H1 (cell line): ENCODE data around the gene EXOG. TPM values are rescaled to one million over a fixed set of nuclear protein-coding genes. Genes with fewer than 3 reads are reported as not detected.

Experiments used
- CTCF ChIA-PET: fragments of 300-600 bp; sonication (Branson Sonifier 250); formaldehyde crosslinking; loops from one replicate; lab custom pipeline; 2021; ENCODE audit not compliant: partially characterized antibody; lab: Charles Lee
- POLR2A ChIA-PET: fragments of 300-600 bp; sonication (Branson Sonifier 250); formaldehyde crosslinking; loops from one replicate; lab custom pipeline; 2021; ENCODE audit warnings: inconsistent platforms; ENCODE audit not compliant: partially characterized antibody; lab: Charles Lee
- DNase-seq, 2 experiments: peaks; one replicate each; pipeline versions ENCODE4 v3.0.0 to v3.0.0-alpha.2; 2010 to 2022; ENCODE audit warnings: low spot score in 2 of 2, low read depth in 1 of 2, mixed read lengths in 1 of 2
- FAIRE-seq: peaks from 2 replicates; lab custom pipeline; 2011; peaks lifted over from hg19 to GRCh38; lab: Jason Lieb, UNC
- H2AFZ ChIP-seq: 2 replicates; pipeline ENCODE4 v1.8.1; 2012; ENCODE audit warnings: low read length, inconsistent platforms
- H2AK5ac ChIP-seq: 2 replicates; pipeline ENCODE4 v1.6.1; 2013; ENCODE audit warnings: low read depth, low read length
- H2BK120ac ChIP-seq: replicated peaks from 2 replicates; pipeline ENCODE3; 2013; ENCODE audit warnings: low read depth, low read length, inconsistent platforms
- H2BK12ac ChIP-seq: 2 replicates; pipeline ENCODE4 v1.6.1; 2013; ENCODE audit warnings: low read depth, low read length
- H2BK15ac ChIP-seq: 2 replicates; pipeline ENCODE4 v1.6.1; 2013; ENCODE audit warnings: low read length
- H2BK20ac ChIP-seq: 2 replicates; pipeline ENCODE4 v1.6.1; 2013; ENCODE audit warnings: low read length
- H2BK5ac ChIP-seq: 2 replicates; pipeline ENCODE4 v1.6.1; 2013; ENCODE audit warnings: low read depth, low read length
- H3K14ac ChIP-seq: 2 replicates; pipeline ENCODE4 v1.6.1; 2013; ENCODE audit warnings: inconsistent platforms; ENCODE audit not compliant: insufficient read length
- H3K18ac ChIP-seq: 2 replicates; pipeline ENCODE4 v1.6.1; 2013; ENCODE audit warnings: low read length; ENCODE audit errors: extremely low read depth
- H3K23ac ChIP-seq: 2 replicates; pipeline ENCODE4 v1.6.1; 2013; ENCODE audit warnings: inconsistent platforms; ENCODE audit not compliant: insufficient read length
- H3K23me2 ChIP-seq: 2 replicates; pipeline ENCODE4 v1.6.1; 2013; ENCODE audit warnings: low read depth, low read length
- H3K27ac ChIP-seq: 2 replicates; pipeline ENCODE4 v1.6.1; 2011; ENCODE audit warnings: low read depth, low read length, inconsistent platforms
- H3K27me3 ChIP-seq, 4 experiments: replicated peaks in 1 of 4; 1 replicate in 1 of 4; 2 replicates in 3 of 4; pipeline versions ENCODE4 v1.6.1 to v1.8.1; 2011 to 2013; ENCODE audit warnings: low read length in 3 of 4, mild to moderate bottlenecking in 3 of 4, inconsistent platforms in 2 of 4, mixed read lengths in 2 of 4, moderate library complexity in 1 of 4; ENCODE audit not compliant: control insufficient read depth in 3 of 4, insufficient read depth in 3 of 4; ENCODE audit errors: extremely low read depth in 1 of 4
- H3K36me3 ChIP-seq, 4 experiments: 2 replicates each; pipeline versions ENCODE4 v1.6.1 to v1.8.1; 2011 to 2013; ENCODE audit warnings: mild to moderate bottlenecking in 4 of 4, low read length in 3 of 4, moderate library complexity in 2 of 4, control low read depth in 1 of 4, inconsistent platforms in 1 of 4; ENCODE audit not compliant: insufficient read depth in 4 of 4, control insufficient read depth in 2 of 4
- H3K4ac ChIP-seq: replicated peaks from 2 replicates; pipeline ENCODE3; 2013; ENCODE audit warnings: low read length, low read depth, mixed read lengths, inconsistent platforms; ENCODE audit not compliant: insufficient read length
- H3K4me1 ChIP-seq, 4 experiments: replicated peaks in 1 of 4; 1 replicate in 1 of 4; 2 replicates in 3 of 4; pipeline versions ENCODE4 v1.6.1 to v1.8.1; 2011 to 2013; ENCODE audit warnings: low read length in 3 of 4, inconsistent platforms in 2 of 4, mixed read lengths in 1 of 4; ENCODE audit not compliant: insufficient read depth in 4 of 4, control insufficient read depth in 3 of 4
- H3K4me2 ChIP-seq, 2 experiments: 2 replicates each; pipeline versions ENCODE4 v1.6.1 to v1.8.1; 2011 to 2013; ENCODE audit warnings: low read depth in 2 of 2, low read length in 2 of 2, control low read depth in 1 of 2, inconsistent platforms in 1 of 2, mild to moderate bottlenecking in 1 of 2; ENCODE audit not compliant: insufficient read depth in 1 of 2
- H3K4me3 ChIP-seq, 4 experiments: fragments of 200-600, 300-600 bp in 1 of 4; sonication (generic), shearing (Covaris generic), sonication (Bioruptor Twin) in 1 of 4; 2 replicates each; pipeline versions ENCODE4 v1.5.1 to v1.8.1; 2011 to 2016; ENCODE audit warnings: low read length in 4 of 4, low read depth in 3 of 4, control low read depth in 2 of 4, inconsistent platforms in 2 of 4, mild to moderate bottlenecking in 2 of 4, mixed read lengths in 1 of 4, moderate library complexity in 1 of 4; ENCODE audit not compliant: insufficient read depth in 2 of 4; ENCODE audit errors: extremely low read depth in 1 of 4
- H3K56ac ChIP-seq: replicated peaks from 2 replicates; pipeline ENCODE3; 2013; ENCODE audit warnings: low read depth, mild to moderate bottlenecking, mixed read lengths, low read length, inconsistent platforms; ENCODE audit not compliant: insufficient read length
- H3K79me1 ChIP-seq: 2 replicates; pipeline ENCODE4 v1.6.1; 2013; ENCODE audit warnings: low read depth, low read length, control low read depth
- H3K79me2 ChIP-seq, 2 experiments: 2 replicates each; pipeline versions ENCODE4 v1.6.1 to v1.8.1; 2012 to 2013; ENCODE audit warnings: low read length in 2 of 2, mild to moderate bottlenecking in 2 of 2, inconsistent platforms in 1 of 2; ENCODE audit not compliant: insufficient read depth in 2 of 2, control insufficient read depth in 1 of 2
- H3K9ac ChIP-seq, 4 experiments: replicated peaks in 1 of 4; 1 replicate in 1 of 4; 2 replicates in 3 of 4; pipeline versions ENCODE4 v1.6.1 to v1.8.1; 2011 to 2013; ENCODE audit warnings: low read depth in 3 of 4, low read length in 3 of 4, control low read depth in 2 of 4, mild to moderate bottlenecking in 2 of 4, moderate library complexity in 2 of 4, inconsistent platforms in 1 of 4; ENCODE audit errors: extremely low read depth in 1 of 4
- H3K9me3 ChIP-seq, 2 experiments: 2 replicates each; pipeline versions ENCODE4 v1.6.1 to v1.8.1; 2012 to 2013; ENCODE audit warnings: mild to moderate bottlenecking in 2 of 2, moderate library complexity in 2 of 2, control low read depth in 1 of 2, inconsistent platforms in 1 of 2, low read depth in 1 of 2, low read length in 1 of 2, mixed read lengths in 1 of 2; ENCODE audit not compliant: insufficient read depth in 2 of 2
- H4K20me1 ChIP-seq, 2 experiments: replicated peaks in 1 of 2; 2 replicates each; pipeline versions ENCODE3 to v1.8.1; 2011 to 2013; ENCODE audit warnings: inconsistent platforms in 2 of 2, low read length in 2 of 2, mild to moderate bottlenecking in 1 of 2; ENCODE audit not compliant: insufficient read depth in 2 of 2, control insufficient read depth in 1 of 2
- H4K5ac ChIP-seq: 2 replicates; pipeline ENCODE4 v1.6.1; 2013; ENCODE audit warnings: low read length, low read depth, mixed read lengths, inconsistent platforms; ENCODE audit not compliant: insufficient read length
- H4K8ac ChIP-seq: 2 replicates; pipeline ENCODE4 v1.8.0; 2013; ENCODE audit warnings: mild to moderate bottlenecking, moderate library complexity, low read length, inconsistent platforms; ENCODE audit not compliant: insufficient read depth; ENCODE audit errors: extremely low read depth
- H4K91ac ChIP-seq: replicated peaks from 2 replicates; pipeline ENCODE3; 2013; ENCODE audit warnings: low read length, mixed read lengths, inconsistent platforms; ENCODE audit not compliant: insufficient read length
- CBX5 ChIP-seq: fragments of 300-800, 300-1000 bp; sonication (generic); IDR thresholded peaks from 2 replicates; pipeline ENCODE4 v1.7.1; 2016; ENCODE audit warnings: antibody characterized with exemption, low read length, low read depth
- GABPA ChIP-seq: IDR thresholded peaks from 2 replicates; pipeline ENCODE4 v1.6.1; 2011; ENCODE audit warnings: mild to moderate bottlenecking, low read length, moderate library complexity, borderline replicate concordance; ENCODE audit not compliant: insufficient read depth
- HDAC2 ChIP-seq, 2 experiments: fragments of 300-600 bp in 1 of 2; sonication (generic) in 1 of 2; IDR thresholded peaks; 2 replicates each; pipeline ENCODE4 v1.6.1; 2011 to 2012; ENCODE audit warnings: low read depth in 2 of 2, low read length in 2 of 2, mild to moderate bottlenecking in 2 of 2, moderate library complexity in 2 of 2, borderline replicate concordance in 1 of 2, inconsistent platforms in 1 of 2
- MAFK ChIP-seq: IDR thresholded peaks from 2 replicates; pipeline ENCODE4 v1.6.1; 2012; ENCODE audit warnings: low read depth, mild to moderate bottlenecking, improper control_type of control experiment, low read length
- NRF1 ChIP-seq: IDR thresholded peaks from 2 replicates; pipeline ENCODE4 v1.6.1; 2011; ENCODE audit warnings: mild to moderate bottlenecking, low read depth, low read length, improper control_type of control experiment
- POU5F1 ChIP-seq: IDR thresholded peaks from 2 replicates; pipeline ENCODE4 v1.6.1; 2011; ENCODE audit warnings: low read depth, mild to moderate bottlenecking, low read length, moderate library complexity
- RXRA ChIP-seq: IDR thresholded peaks from 2 replicates; pipeline ENCODE4 v1.6.1; 2011; ENCODE audit warnings: low read depth, mild to moderate bottlenecking, low read length, moderate library complexity; ENCODE audit not compliant: insufficient read depth
- SIRT6 ChIP-seq: IDR thresholded peaks from one replicate; pipeline ENCODE4 v1.7.1; 2012; ENCODE audit warnings: low read length, inconsistent platforms
- SIX5 ChIP-seq: IDR thresholded peaks from 2 replicates; pipeline ENCODE4 v1.6.1; 2011; ENCODE audit warnings: mild to moderate bottlenecking, low read depth, low read length
- SUZ12 ChIP-seq: fragments of 200-600 bp; sonication (generic); IDR thresholded peaks from 2 replicates; pipeline ENCODE4 v1.6.1; 2012; ENCODE audit warnings: mild to moderate bottlenecking, inconsistent platforms, low read length, moderate library complexity, mixed read lengths
- TBP ChIP-seq: IDR thresholded peaks from 2 replicates; pipeline ENCODE4 v1.6.1; 2011; ENCODE audit warnings: low read depth, low read length, improper control_type of control experiment
- WGBS, 2 experiments: shearing (Covaris generic) in 1 of 2; methylation state at CpG; one replicate each; pipeline versions ENCODE4 v1.1.6 to v1.1.7; 2013 to 2015; ENCODE audit warnings: low lambda C conversion rate in 2 of 2, mixed read lengths in 2 of 2, inconsistent platforms in 1 of 2, low coverage in 1 of 2, missing lambda C conversion rate in 1 of 2; ENCODE audit not compliant: insufficient replicate concordance in 2 of 2, insufficient coverage in 1 of 2, insufficient read length in 1 of 2; ENCODE audit errors: extremely low coverage in 1 of 2, missing lambda C conversion rate in 1 of 2; 5-methylcytosine and 5-hydroxymethylcytosine counted together
- polyA plus RNA-seq, 7 experiments: library from polyadenylated mRNA; depleted of rRNA in 3 of 7; stranded (reverse) in 5 of 7; unstranded in 2 of 7; fragments of >200 nt in 5 of 7; fragments of 200-250 nt in 2 of 7; gene quantifications; 1 replicate in 5 of 7; 2 replicates in 1 of 7; 4 replicates in 1 of 7; pipeline versions ENCODE4 v1.2.1 to v1.2.3, GENCODE V29; 2011 to 2013; ENCODE audit warnings: missing spikeins in 2 of 7, mixed read lengths in 2 of 7
- total RNA-seq: library from RNA; stranded (reverse); fragmentation: NEBNext Ultra II Directional; extraction: Animal tissue kit (Norgen Biotek cat#: 25700); gene quantifications from 2 replicates; pipeline ENCODE4 v1.2.1, GENCODE V29; 2021

The EXOG gene
- total and polyA plus RNA-seq, 2 of the 8 experiments (the other 6 are each of a cell fraction or from before 2014, with no cell fraction given), result 7.2 to 12.9 TPM

DNA sequence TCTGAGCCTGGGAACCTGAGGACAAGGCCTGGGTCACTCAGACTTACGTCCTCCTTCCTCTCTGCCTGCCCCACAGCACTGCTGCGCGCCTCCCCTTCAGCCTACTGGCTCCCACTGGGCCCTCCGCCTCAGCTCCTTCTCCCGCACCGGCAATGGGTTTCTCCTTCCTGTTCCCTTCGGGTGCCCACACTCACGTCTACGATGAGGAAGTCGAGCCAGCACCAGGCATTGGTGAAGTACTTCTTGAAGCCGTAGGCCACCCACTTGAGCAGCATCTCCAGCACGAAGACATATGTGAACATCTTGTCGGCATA is 70.0 kb downstream of the EXOG start:
- H2BK15ac ChIP-seq, result no peak overlapping the region
- no peak for DNase-seq

More for the DNA sequence above, 70.0 kb downstream of the EXOG start:
- 94% methylated on average over 13 of the region's 13 CpGs; no CpG with 5 or more reads in 1 of the 2 experiments for WGBS, 2 experiments
- Histone ChIP-seq H2BK120ac (no peak overlapping the region), H3K14ac (no peak overlapping the region), H2BK20ac (no peak overlapping the region), H4K8ac (no peak overlapping the region), H2AFZ (no peak overlapping the region), H3K4me2 (no peak overlapping the region), H2BK12ac (no peak overlapping the region), H3K23me2 (no peaks in the 10 kb centered on the region), H3K9ac (no peak overlapping the region)
- CTCF ChIA-PET, result interaction anchor here (0.6 to 1.3 kb wide), 4 partner anchors 11 to 85 kb away, joined by 3 read pairs; no protein-coding TSS in a partner anchor
- TF ChIP-seq SUZ12 (no peak), HDAC2 (IDR thresholded peaks at IDR 0.05; ENCODE audit: borderline replicate concordance in 1 of 2, low read depth in 2 of 2, low read length in 2 of 2) (no peak), TBP (no peak), NRF1 (no peak), POU5F1 (no peak), GABPA (no peak), SIX5 (no peak), SIRT6 (no peak), MAFK (no peak), CBX5 (no peak), RXRA (no peak)
- TF ChIP-seq, all 59 proteins: peak for 0
- Histone ChIP-seq H3K23ac (no peak overlapping the region), H2BK5ac (no peak overlapping the region), H3K27me3 (no peaks in the 10 kb centered on the region), H4K5ac (no peak overlapping the region), H3K18ac (no peak overlapping the region), H4K20me1 (peaks cover 0 to 1% of the 10 kb centered on the region in 2 experiments), H3K36me3 (no peaks in the 10 kb centered on the region), H3K9me3 (no peaks in the 10 kb centered on the region), H4K91ac (no peak overlapping the region), H3K79me1 (no peaks in the 10 kb centered on the region), H3K56ac (no peak overlapping the region), H3K4me3 (no peak overlapping the region), H3K79me2 (no peaks in the 10 kb centered on the region), H3K27ac (no peak overlapping the region), H2AK5ac (no peak overlapping the region), H3K4ac (no peak overlapping the region), H3K4me1 (no peaks in the 10 kb centered on the region)
- no peak for FAIRE-seq
- POLR2A ChIA-PET, result no interaction called here
